ENCODE measurements around the gene HOXD3. TPM values are rescaled to one million over a fixed set of nuclear protein-coding genes. Genes with fewer than 3 reads are reported as not detected.

Gene HOXD3
- total RNA-seq, 1 donor, result not detected

DNA sequence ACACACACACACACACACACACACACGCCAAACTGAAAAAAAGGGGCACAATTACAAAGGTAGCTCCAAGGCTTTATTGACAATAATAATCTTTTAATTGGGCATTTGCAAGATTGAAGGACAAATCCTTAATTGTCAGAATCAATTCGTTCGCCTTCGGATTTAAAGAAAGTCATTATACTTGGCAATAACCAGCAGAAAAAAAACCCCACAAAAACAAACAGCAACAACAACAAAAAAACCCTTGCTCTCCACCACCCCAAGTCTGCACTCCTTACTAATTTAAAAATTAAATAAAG is 29.4 kb upstream of the HOXD3 start:
- Histone ChIP-seq H3K9me3 (ENCODE audit: low read depth, low read length) (no peaks in the 10 kb centered on the region), H3K4me3 (ENCODE audit: low read length) (no peak overlapping the region), H3K27me3 (ENCODE audit: insufficient read depth, low read length) (peaks cover 92% of the 10 kb centered on the region), H3K4me1 (ENCODE audit: insufficient read depth, low read length) (peaks cover 28% of the 10 kb centered on the region)

- Histone ChIP-seq H3K4me1 (ENCODE audit: insufficient read depth, low read length) (peaks cover 23% of the 10 kb centered on the region), H3K9me3 (ENCODE audit: low read depth, low read length) (no peaks in the 10 kb centered on the region), H3K27me3 (ENCODE audit: insufficient read depth, low read length) (peaks cover 92% of the 10 kb centered on the region), H3K4me3 (ENCODE audit: low read length) (no peak overlapping the region)
These were observed 28.7 kb upstream of the HOXD3 start for GRCh38 chr2:176128172-176128981.

DNA sequence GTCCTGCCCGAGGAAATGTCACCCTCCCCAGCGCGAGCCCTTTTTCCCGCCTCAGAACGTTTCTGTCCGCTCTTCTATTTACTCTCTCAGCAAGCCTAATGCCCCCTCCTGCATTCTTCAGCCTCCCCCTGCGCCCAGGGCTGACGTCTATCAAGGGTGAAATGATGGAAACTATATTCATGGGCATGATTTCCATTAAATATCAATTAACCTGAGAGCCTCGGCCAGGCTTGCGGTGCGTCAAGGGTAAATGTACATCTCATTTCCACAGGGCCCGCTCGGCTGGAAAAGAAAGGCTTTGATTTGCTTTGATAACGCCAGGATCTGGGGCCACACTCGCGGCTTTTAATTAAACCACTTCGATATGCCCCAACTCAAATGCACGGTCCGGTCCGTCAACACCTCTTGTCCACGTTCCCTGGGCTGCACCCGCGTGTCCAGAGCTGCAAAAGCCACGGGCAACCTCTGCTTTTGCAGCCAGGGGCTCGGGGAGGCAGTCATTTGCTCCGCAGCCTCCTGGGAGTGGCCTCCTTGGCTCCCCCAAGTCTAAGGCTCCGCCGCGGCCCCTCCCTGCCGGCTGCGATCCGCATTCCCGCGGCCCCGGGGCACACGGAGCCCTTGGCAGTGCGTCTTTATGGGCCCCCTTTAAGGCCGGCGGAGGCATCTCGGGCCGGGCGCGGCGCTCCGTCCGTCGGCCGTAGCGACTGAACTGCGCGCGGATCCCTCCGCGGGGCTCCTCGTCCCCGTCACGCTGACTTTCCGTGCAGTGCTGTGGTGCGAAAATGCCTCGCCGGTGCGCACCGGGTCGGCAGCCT is 27.9 kb upstream of the HOXD3 start, which contains the start of gene HOXD8:
Gene HOXD8 (plus strand): TSS at position 724 of the 815 bp plus-strand sequence. CDS start 662 bp downstream, outside the sequence.
- peaks cover 23% of the 10 kb centered on the region for H3K4me1 ChIP-seq (ENCODE audit: insufficient read depth, low read length)
- peaks cover 92% of the 10 kb centered on the region for H3K27me3 ChIP-seq (ENCODE audit: insufficient read depth, low read length)
- no peak within 1 kb of the TSS for H3K4me3 ChIP-seq (ENCODE audit: low read length)
- H3K9me3 ChIP-seq (ENCODE audit: low read depth, low read length), result no peaks in the 10 kb centered on the region

DNA sequence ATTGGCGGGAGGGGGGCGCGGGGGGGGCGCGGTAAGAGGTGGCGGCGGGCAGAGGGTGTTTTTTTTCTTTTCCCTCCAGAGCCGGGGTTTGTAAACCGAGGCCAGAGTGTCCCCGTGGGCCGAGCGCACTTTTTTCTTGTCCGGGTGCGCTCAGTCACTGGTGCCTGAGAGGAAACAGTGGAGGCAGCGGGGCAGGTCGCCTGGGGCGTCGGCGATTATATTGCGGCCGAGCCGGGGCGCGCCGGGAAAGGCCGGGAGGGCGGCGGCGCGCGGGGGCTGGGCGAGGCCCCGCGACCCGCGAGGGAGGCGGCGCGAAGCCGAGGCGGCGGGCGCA is 27.3 kb upstream of the HOXD3 start:
- H3K27me3 ChIP-seq (ENCODE audit: insufficient read depth, low read length), result peaks cover 92% of the 10 kb centered on the region
- no peak overlapping the region for H3K4me3 ChIP-seq (ENCODE audit: low read length)
- H3K4me1 ChIP-seq (ENCODE audit: insufficient read depth, low read length), result peaks cover 23% of the 10 kb centered on the region
- no peaks in the 10 kb centered on the region for H3K9me3 ChIP-seq (ENCODE audit: low read depth, low read length)

DNA sequence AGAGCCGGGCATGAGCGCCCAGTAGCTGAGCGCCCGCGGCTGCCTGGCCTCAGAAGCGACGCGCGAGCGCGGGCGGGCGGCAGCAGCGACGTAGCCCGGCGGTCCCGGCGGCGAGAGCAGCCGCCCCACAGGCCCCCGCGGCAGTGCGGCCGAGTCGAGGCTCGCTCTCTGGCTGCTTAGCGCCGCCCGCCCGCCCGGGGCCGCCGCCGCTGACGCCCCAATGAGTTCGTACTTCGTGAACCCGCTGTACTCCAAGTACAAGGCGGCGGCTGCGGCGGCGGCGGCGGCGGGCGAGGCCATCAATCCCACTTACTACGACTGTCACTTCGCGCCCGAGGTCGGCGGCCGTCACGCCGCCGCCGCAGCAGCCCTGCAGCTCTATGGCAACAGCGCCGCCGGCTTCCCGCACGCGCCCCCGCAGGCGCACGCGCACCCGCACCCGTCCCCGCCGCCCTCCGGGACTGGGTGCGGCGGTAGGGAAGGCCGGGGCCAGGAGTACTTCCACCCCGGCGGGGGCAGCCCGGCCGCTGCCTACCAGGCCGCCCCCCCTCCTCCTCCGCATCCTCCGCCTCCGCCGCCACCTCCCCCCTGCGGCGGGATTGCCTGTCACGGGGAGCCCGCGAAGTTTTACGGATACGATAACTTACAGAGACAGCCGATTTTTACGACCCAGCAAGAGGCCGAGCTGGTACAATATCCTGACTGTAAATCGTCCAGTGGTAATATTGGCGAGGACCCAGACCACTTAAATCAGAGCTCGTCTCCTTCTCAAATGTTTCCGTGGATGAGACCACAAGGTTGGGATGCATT is 26.8 kb upstream of the HOXD3 start:
- Histone ChIP-seq H3K9me3 (ENCODE audit: low read depth, low read length) (no peaks in the 10 kb centered on the region), H3K27me3 (ENCODE audit: insufficient read depth, low read length) (peaks cover 92% of the 10 kb centered on the region), H3K4me1 (ENCODE audit: insufficient read depth, low read length) (peaks cover 23% of the 10 kb centered on the region), H3K4me3 (ENCODE audit: low read length) (no peak overlapping the region)

GRCh38 chr2:176130957-176131847 is 25.9 kb upstream of the HOXD3 start:
- H3K4me1 ChIP-seq (ENCODE audit: insufficient read depth, low read length), result peaks cover 24% of the 10 kb centered on the region
- no peak overlapping the region for H3K4me3 ChIP-seq (ENCODE audit: low read length)
- no peaks in the 10 kb centered on the region for H3K9me3 ChIP-seq (ENCODE audit: low read depth, low read length)
- peaks cover 92% of the 10 kb centered on the region for H3K27me3 ChIP-seq (ENCODE audit: insufficient read depth, low read length)

DNA sequence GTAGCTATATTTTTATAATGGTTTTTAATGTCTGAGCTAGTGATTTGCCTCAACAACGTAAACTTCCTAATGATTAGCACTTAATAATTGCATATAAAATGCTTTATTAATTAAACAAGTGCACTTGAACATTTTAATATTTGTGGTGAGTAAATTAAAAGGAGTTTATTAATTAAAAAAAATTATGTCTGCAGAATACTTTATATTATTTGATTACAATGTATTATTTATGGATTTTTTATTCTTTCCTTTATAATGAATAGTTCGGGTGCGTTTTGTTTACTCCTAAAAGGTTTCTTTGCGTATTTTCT is 25.3 kb upstream of the HOXD3 start:
- no peak overlapping the region for H3K4me3 ChIP-seq (ENCODE audit: low read length)
- peaks cover 92% of the 10 kb centered on the region for H3K27me3 ChIP-seq (ENCODE audit: insufficient read depth, low read length)
- peaks cover 29% of the 10 kb centered on the region for H3K4me1 ChIP-seq (ENCODE audit: insufficient read depth, low read length)
- H3K9me3 ChIP-seq (ENCODE audit: low read depth, low read length), result no peaks in the 10 kb centered on the region

- H3K27me3 ChIP-seq (ENCODE audit: insufficient read depth, low read length), result peaks cover 92% of the 10 kb centered on the region
- no peak overlapping the region for H3K4me3 ChIP-seq (ENCODE audit: low read length)
- H3K4me1 ChIP-seq (ENCODE audit: insufficient read depth, low read length), result peaks cover 30% of the 10 kb centered on the region
- H3K9me3 ChIP-seq (ENCODE audit: low read depth, low read length), result no peaks in the 10 kb centered on the region
These were observed 24.6 kb upstream of the HOXD3 start for GRCh38 chr2:176132205-176133171.

DNA sequence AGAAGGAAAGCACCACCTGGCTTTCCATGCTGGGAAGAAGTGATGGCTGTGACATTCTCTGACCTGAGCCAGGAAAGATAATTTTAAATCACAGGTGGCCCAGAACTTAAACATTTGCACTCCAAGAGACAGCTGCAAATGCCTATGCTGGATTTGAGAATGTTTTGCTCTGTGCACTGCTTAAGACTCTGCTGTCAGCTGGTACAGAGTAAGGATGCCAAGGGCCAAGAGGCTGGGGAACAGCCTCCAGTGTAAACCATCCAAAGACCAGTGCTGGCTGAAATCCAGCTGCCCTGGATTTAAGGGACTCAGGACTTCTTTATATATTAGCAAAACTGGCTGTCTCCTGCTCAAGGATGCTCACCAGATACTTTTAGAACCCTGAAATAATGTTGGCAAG is 23.7 kb upstream of the HOXD3 start:
- Histone ChIP-seq H3K27me3 (ENCODE audit: insufficient read depth, low read length) (peaks cover 92% of the 10 kb centered on the region), H3K4me3 (ENCODE audit: low read length) (no peak overlapping the region), H3K9me3 (ENCODE audit: low read depth, low read length) (no peaks in the 10 kb centered on the region), H3K4me1 (ENCODE audit: insufficient read depth, low read length) (peaks cover 30% of the 10 kb centered on the region)

GRCh38 chr2:176134035-176134434 is 23.1 kb upstream of the HOXD3 start:
- Histone ChIP-seq H3K9me3 (ENCODE audit: low read depth, low read length) (no peaks in the 10 kb centered on the region), H3K4me3 (ENCODE audit: low read length) (no peak overlapping the region), H3K4me1 (ENCODE audit: insufficient read depth, low read length) (peaks cover 27% of the 10 kb centered on the region), H3K27me3 (ENCODE audit: insufficient read depth, low read length) (peaks cover 92% of the 10 kb centered on the region)

DNA sequence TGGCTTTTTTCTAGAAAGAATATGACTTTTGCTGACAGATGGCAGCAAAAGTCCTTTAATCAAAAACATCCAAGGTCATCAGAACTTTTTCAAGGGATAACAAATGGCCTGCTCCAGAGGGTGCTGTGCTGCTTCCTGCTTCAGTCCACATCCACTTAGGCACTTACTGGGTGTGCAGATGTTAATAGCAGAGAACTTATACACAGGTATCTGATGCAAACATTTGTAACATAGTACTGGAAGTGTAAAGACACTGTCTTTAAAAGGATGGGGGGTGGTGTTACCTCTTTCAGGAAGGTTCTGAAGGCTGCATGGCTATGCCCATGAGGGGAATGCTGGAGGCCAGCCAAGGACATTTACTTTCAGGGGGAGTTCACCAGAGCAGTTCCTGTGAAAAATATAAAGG is 22.1 kb upstream of the HOXD3 start:
- Histone ChIP-seq H3K4me1 (ENCODE audit: insufficient read depth, low read length) (peaks cover 23% of the 10 kb centered on the region), H3K27me3 (ENCODE audit: insufficient read depth, low read length) (peaks cover 96% of the 10 kb centered on the region), H3K9me3 (ENCODE audit: low read depth, low read length) (no peaks in the 10 kb centered on the region), H3K4me3 (ENCODE audit: low read length) (no peak overlapping the region)

- peaks cover 99% of the 10 kb centered on the region for H3K27me3 ChIP-seq (ENCODE audit: insufficient read depth, low read length)
- H3K9me3 ChIP-seq (ENCODE audit: low read depth, low read length), result no peaks in the 10 kb centered on the region
- no peak overlapping the region for H3K4me3 ChIP-seq (ENCODE audit: low read length)
- H3K4me1 ChIP-seq (ENCODE audit: insufficient read depth, low read length), result peaks cover 25% of the 10 kb centered on the region
These were observed 20.5 kb upstream of the HOXD3 start for GRCh38 chr2:176136374-176137251.

- Histone ChIP-seq H3K4me3 (ENCODE audit: low read length) (no peak overlapping the region), H3K9me3 (ENCODE audit: low read depth, low read length) (no peaks in the 10 kb centered on the region), H3K27me3 (ENCODE audit: insufficient read depth, low read length) (peaks cover 99% of the 10 kb centered on the region), H3K4me1 (ENCODE audit: insufficient read depth, low read length) (peaks cover 25% of the 10 kb centered on the region)
These were observed 19.9 kb upstream of the HOXD3 start for GRCh38 chr2:176137252-176137580.
